ENCODE measurements around the gene GCH1.
A peak's percentile ranks its signal among the peaks of the same experiment; 100 is the strongest.
"Not testable (repeated sequence)": the region's sequence is repeated elsewhere in the genome, so short reads cannot be mapped to it uniquely, and the experiment has no call there.

GCH1 gene

DNA sequence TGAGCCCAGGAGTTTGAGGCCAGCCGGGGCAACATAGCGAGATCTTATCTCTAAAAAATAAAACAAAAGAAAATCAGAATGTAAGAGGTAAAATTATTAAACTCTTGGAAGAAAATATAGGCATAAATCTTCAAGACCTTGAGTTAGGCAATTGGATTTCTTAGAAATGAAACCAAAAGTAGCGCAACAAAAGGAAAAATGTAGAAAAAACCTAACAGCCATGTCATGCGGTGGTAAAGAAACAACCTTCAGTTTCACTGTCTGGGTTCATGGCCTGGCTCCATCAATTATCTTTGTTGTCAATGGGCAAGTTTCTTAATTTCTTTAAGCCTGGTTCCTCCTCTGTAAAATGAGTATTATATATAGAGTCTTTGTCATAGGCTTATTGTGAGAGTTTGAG, 5.6 kb upstream of the GCH1 start:
- no peak for DNase-seq

GRCh38 chr14:54906075-54906474, 3.4 kb upstream of the GCH1 start:
- no peak for DNase-seq

DNA sequence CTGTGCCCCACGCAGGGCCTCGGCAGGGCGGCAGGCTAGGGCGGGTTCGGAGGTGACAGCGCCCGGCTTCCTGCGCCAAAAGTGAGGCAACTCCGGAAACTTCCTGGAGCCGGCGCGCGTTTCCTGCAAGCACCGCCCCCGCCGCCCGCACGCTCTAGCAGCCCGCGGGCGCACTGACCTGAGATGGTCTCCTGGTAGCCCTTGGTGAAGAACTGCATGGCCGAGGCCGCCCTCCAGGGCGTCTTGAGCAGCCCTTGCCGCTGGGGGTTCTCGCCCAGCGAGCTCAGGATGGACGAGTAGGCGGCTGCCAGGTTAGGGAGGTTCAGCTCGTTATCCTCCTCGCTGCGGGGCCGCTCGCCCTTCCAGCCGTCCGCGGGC, 494 bp downstream of the GCH1 start:
- peak; percentile 85 for DNase-seq

DNA sequence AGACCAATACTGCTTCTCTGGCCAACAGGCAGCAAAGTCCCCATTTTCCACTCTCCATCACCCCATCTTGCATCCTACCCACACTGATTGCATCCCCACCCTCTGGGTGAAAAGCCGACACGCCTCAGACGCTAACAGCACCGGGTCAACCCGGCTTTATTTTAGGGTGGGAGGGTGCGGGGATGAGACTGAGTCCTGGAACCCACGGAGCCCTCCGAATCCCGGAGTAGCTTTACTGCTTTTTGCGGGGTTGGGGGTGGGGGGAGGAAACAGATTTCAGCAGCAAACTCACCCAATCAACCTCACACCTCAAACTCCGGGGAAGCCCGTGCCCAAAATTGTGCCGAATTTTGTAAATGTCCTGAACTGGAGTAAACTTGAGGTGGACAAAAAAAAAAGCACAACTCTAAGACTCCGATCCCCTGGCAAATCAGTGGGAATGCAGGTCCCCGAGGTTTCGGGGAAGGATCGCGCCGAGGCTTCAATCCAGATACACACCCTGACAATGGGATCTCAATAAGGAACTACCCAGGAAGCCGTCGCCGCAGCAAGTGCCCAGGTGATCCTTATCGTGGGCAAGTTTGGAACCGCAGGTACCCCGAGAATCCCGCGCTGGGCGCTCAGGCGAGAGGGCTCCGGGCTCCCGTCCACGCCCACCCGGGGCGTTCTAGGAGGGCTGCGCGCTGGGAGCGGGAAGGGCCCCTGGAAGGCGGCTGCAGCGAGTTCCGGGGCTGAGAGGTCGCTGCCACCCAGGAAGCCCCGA, 1.1 kb downstream of the GCH1 start:
- DNase-seq, result peak; percentile 24

- DNase-seq, result no peak
Measured at GRCh38 chr14:54899573-54899972, 3.1 kb downstream of the GCH1 start.

DNA sequence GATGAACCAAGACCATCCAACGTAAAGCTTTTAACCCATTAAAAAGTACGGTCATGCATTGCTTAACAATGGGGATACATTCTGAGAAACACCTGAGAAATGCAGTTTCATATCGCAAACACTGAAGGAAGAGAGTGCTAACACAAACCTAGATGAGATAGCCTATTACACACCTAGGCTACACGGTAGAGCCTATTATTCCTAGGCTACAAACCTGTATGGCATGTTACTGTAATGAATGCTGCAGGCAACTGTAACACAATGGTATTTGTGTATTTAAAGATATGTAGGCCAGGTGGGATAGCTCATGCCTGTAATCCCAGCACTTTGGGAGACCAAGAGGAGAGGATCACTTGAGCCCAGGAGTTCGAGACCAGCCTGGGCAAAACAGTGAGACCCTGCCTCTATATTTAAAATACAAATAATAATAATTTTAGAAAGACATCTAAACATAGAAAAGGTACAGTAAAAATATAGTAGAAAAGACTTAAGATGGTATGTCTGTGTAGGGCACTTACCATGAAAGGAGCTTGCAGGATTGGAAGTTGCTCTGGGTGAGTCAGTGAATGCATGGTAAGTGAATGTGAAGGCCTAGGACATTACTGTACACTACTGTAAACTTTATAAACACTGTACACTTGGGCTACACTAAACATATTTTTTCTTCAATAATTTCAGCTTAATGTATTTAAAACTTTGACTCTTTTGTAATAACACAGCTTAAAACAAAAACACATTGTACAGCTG, 4.6 kb downstream of the GCH1 start:
- not testable (repeated sequence) for DNase-seq

DNA sequence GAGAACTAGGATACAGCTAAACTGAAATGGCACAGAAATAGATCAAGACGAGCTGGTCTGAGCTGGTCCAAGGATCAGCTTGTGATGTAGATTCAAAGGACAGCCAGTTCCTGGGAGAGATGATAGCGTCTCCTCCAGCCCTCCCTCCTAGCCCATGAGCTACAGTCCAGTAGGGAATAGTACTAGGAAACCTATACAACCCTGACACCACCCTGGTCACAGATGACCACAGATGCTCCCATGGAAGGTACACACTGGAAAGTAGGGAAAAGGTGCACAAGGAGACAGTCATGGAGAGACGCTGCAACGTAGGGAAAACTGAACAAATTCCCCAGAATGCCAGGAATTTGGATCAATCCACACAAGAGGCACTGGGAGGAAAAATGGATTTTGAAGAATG, 6.9 kb downstream of the GCH1 start:
- no peak for DNase-seq

GRCh38 chr14:54894995-54895394, 7.6 kb downstream of the GCH1 start:
- DNase-seq, result no peak

DNA sequence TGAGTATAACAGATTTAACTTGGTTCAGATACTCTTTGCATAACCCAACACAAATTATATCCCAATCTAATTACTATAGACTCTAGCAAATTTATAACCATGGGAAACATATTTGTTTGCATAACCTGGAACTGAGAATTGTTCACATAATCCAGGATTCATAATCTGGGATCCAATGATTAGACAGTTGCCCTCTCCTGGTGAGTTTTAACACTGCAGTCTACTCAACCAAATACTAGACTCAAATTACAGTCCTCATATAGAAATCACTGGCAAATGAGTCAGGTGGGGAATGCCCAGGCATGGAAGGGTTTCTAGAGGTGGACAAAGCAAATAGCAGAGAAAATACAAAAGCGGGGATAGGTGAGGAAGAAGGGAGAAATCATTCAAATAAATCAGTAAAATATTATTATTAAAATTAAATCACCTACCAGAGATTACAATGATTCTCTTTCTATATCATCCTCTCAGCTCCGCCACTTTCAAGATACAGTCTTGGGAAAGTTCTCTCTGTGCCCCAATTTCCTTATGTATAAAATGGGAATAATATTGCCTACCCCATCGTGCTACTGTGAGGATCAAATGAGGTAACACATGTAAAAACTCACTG, 9.4 kb downstream of the GCH1 start:
- DNase-seq, result peak; percentile 43

DNA sequence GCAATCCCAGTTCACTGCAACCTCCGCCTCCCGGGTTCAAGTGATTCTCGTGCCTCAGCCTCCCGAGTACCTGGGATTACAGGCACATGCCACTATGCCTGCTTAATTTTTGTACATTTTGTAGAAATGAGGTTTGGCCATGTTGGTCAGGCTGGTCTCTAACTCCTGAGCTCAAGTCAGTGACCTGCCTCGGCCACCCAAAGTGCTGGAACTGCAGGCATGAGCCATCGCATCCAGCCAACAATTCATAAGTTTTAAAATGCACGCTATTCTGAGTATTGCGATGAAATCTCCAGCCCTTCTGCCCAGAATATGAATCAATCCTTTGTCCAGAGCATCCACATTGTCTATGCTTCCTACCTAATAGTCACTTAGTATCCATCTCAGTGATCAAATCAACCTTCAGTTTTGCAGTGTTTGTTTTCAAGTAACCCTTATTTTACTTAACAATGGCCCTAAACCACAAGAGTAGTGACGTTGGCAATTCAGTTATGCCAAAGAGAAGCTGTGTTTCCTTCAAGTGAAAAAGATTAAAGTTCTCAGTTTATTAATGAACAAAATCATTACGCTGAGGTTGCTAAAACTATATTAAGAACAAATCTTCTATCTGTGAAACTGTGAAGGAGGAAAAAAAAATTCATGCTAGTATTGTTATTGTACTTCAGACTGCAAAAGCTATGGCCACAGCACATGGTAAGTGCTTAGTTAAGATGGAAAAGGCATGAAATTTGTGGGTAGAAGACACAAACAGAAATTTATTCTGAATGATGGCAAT, 11.0 kb downstream of the GCH1 start:
- no peak for DNase-seq

DNA sequence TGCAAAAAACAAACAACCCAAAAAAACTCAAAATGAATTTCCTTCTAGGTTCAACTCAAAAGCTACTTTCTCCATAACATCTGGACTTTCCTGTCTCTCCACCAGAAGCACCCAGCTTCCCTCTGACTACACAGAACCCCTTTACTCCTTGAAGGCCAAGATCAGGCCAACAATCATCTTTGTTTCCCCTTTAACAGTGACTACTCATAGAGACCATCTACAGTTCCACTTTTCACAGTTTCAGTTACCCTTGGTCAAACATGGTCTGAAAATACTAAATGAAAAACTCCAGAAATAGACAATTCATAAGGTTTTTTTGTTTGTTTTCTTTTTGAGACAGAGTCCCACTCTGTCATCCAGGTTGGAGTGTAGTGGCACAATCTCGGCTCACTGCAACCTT, 11.8 kb downstream of the GCH1 start:
- no peak for DNase-seq

DNA sequence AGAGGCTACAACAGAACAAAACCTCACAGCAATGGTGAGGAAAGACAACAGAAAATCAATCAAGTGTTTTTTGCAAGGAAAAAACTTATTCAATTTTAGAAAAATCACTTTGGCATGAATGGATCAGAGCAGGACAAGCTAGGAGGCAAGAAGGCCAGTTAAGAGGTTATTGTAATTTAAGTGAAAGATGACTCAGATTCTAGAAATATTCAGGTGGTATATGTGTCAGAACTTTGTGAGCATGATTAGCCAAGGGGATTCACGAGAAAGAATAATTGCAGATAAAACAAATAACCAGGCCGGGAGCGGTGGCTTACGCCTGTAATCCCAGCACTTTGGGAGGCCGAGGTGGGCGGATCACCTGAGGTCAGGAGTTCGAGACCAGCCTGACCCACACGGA, 12.7 kb downstream of the GCH1 start:
- no peak for DNase-seq

DNA sequence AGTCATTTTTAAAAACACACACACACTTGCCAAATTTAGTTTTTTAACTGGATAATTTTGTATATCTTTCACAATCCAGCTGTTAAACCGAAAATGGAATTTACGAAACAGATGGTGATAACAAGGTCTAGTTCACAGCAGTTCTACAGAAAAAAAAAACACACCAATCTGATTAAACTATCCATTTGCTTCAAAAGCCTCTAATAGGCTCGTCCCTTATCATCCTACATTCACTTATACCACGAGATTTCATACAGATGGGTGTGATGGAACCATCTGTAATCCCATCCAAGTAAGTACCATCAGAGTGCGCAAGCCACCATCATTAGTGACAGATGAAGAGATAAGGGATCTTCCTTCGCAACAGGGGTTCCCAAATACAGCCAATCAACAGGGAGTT, 20.1 kb downstream of the GCH1 start:
- no peak for DNase-seq

- peak; percentile 22 for DNase-seq
Measured at GRCh38 chr14:54881761-54882401, 20.7 kb downstream of the GCH1 start.

- DNase-seq, result peak; percentile 16
Measured at GRCh38 chr14:54881235-54881760, 21.3 kb downstream of the GCH1 start.

DNA sequence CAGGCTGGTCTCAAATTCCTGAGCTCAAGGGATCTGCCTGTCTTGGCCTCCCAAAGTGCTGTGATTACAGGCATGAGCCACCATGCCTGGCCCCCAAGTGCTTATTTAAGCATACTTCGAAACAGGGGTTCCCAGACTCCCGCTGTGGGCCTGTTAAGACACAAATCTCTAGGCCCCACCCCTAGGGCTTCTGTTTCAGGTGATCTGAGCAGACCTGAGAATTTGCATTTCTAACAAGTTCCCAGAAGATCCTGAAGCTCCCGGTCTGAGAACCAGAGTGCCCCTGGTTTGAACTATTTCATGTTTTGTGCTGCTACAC, 25.0 kb downstream of the GCH1 start:
- no peak for DNase-seq

- DNase-seq, result no peak
Measured at GRCh38 chr14:54877015-54877702, 25.5 kb downstream of the GCH1 start.

- DNase-seq, result not testable (repeated sequence)
Measured at GRCh38 chr14:54875648-54876047, 27.0 kb downstream of the GCH1 start.

- DNase-seq, result peak; percentile 13
Measured at GRCh38 chr14:54870154-54871090, 32.2 kb downstream of the GCH1 start.

GRCh38 chr14:54867011-54867410, 35.6 kb downstream of the GCH1 start:
- no peak for DNase-seq

GRCh38 chr14:54866588-54866987, 36.0 kb downstream of the GCH1 start:
- no peak for DNase-seq
